HG03520 (cell line): ENCODE results near the gene SNX3.

Experiments used
- ATAC-seq: cut with Tn5 transposase; IDR thresholded peaks from one replicate; pipeline ENCODE4 v1.9.1; 2021; ENCODE audit warnings: mild to moderate bottlenecking, moderate library complexity; ENCODE audit not compliant: unreplicated experiment

SNX3 gene

DNA sequence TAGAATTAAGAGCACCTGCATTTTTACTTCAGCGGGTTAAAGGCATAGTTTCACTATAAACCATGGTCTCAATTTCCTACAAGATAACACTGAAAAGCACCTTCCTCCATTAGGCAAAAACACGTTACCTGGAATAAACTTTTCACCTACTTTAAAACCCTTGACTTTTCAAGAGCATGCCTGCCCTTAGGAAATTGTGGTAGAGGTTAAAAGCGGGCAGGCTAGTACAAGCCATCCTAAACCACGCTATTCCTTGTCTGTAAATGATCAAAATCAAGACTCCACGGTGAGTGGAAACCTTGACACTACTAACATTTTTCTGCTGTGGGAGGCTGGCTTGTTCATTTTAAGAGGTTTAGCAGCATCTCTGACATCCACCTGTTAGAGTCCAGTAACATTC lies 51.1 kb downstream of the SNX3 start:
- ATAC-seq, result no peak

- no peak for ATAC-seq
Measured at GRCh38 chr6:108207013-108207412, 53.8 kb downstream of the SNX3 start.

GRCh38 chr6:108203189-108204112 lies 57.4 kb downstream of the SNX3 start:
- no peak for ATAC-seq

DNA sequence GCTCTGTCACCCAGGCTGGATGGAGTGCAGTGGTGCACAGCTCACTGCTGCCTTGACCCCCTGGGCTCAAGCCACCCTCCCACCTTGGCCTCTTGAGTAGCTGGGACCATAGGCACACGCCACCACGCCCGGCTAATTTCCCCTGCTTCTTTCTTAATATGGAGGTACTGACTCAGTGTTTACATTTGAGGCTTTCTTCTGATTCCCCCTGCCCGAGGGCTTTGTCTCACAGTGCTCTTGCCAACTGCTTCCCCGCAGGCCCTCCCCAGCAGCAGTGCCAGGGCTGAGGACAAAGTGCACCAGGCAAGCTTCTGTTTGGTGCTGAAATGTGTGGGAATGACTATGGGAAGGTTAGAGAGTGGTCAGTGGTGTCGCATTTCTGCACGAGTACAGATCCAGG lies 60.2 kb downstream of the SNX3 start:
- ATAC-seq, result no peak

- no peak for ATAC-seq
Measured at GRCh38 chr6:108200186-108200585, 60.7 kb downstream of the SNX3 start.

DNA sequence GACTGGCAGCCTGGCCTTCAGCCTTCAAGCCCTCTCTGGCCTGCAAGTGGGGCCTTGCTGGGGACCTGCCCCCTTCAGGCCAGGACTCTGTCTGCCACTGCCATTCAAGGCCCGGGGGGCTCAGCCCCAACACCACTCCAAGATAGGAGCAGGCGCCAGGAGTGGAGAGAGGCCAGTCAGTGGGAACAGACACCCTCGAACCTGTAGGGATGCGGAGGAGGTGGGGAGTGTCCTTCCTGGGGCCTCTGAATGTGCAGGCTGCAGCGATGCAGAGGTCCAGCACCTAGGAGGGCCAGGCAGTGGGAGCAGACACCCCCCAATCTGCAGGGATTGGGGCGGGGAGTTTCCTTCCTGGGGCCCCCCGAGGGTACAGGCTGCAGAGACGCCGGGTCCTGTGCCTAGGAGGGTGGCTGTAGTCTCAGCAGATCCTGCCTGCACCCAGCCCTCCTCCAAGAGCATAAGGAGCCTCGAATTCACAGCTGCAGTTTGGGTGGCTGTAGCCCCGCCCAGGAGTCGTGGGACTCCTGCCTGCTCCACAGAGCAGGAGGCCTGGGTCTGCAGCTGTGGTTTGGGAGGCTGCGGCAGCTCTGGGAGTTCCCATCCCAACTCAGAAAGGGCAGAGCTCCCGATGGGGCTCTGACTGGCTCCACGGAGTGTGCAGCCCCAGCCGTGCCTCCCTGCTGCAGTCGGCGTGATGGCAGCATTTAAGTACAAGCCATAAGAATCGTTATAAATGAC lies 61.9 kb downstream of the SNX3 start:
- ATAC-seq, result no peak

GRCh38 chr6:108195209-108195608 lies 65.6 kb downstream of the SNX3 start:
- no peak for ATAC-seq

DNA sequence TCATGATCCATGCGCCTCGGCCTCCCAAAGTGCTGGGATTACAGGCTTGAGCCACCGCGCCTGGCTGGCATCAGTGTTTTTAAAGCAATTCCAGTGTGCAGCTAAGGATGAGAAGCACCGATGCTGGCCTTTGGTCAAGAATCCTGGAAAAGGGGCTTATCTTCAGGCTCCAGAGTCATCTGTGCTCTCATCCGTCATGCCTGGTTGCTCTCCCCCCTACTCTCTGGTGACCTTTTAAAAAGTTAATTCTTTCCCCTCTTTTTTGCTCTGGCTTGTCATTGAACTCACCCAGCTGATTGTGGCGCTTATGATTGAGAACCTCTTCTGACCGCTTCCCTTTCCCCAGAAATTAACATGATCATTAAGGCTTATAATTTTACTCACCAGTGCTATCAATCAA lies 66.3 kb downstream of the SNX3 start:
- no peak for ATAC-seq

- ATAC-seq, result no peak
Measured at GRCh38 chr6:108193835-108194234, 67.0 kb downstream of the SNX3 start.

DNA sequence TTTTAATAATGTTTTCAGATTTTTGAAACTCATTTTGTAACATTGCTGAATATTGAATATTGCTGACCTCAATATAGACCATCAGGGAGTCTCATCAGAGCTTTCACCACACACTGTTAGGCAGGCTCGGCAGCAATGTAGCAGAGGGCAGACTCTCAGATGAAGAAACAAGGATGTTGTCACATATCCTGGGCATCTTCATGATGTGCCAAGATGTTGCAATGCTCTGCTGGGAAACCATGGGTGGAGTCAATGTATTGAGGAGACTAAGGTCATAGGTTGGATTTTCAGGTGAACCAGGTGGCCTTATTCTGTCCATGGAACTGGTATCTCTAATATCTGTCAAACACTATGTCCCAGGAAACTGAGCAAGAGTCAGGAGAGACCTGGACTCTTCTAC lies 67.7 kb downstream of the SNX3 start:
- no peak for ATAC-seq

DNA sequence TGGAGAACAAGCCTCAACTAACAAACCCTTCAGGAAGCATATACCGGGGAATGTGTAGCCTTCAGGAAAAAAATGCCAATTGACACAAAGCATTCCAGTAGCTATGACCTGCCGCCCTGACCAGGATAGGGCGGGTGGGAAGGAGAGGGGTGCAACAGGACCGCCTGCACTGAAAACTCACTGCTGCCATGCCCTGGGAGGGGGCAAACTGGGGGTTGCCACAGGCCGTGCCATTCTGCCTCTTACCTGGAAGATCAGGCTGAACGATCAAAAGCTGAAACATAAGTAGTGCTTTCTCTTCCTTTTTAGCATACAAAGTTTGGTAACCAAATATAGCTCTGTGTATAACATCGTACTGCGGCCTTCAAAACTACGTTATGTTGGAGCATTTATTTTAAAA lies 73.3 kb downstream of the SNX3 start:
- no peak for ATAC-seq

DNA sequence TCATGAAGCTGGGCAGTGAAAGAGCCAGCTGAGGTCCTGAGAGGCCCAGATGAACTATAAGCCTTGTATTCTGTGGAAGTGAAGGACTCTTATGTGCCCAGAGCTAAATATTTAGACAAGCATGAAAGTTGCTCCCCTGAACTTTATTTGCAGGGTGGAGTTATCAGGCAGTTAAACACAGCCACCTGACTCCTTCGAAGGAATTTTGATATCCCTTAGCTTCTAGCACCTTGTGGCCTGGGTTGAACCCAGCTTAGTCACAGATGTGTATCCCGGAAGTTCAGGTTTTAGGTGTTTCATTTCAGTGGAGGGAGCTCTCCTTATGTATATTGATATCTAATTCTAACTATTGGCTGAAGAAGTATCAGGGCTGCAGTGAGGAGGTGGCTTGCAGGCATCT lies 74.6 kb downstream of the SNX3 start:
- ATAC-seq, result no peak

- ATAC-seq, result no peak
Measured at GRCh38 chr6:108180776-108181175, 80.1 kb downstream of the SNX3 start.

- no peak for ATAC-seq
Measured at GRCh38 chr6:108180266-108180665, 80.6 kb downstream of the SNX3 start.

GRCh38 chr6:108179741-108180140 lies 81.1 kb downstream of the SNX3 start:
- no peak for ATAC-seq

GRCh38 chr6:108176281-108177089 lies 84.4 kb downstream of the SNX3 start:
- no peak for ATAC-seq

- no peak for ATAC-seq
Measured at GRCh38 chr6:108175592-108176279, 85.1 kb downstream of the SNX3 start.

DNA sequence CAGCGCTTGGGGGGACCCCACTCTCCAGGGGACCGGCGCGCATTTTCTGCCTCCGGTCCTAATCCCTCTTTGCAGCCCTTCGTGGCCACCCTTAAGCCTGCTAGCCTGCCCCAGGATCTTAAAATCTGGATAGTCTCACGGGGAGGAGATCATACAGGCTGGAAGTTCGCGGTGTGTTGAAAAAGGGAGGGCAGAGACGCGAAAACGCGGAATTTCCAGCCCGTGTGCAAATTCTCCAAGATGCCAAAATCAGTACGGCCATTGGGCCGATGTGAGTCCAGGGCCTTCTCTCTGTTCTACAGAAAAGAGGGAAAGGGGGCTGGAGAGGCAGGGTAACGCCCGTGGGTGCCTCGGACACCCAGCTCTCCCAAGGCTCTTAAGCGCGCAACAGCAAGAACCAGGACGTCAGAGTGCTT lies 85.7 kb downstream of the SNX3 start:
- ATAC-seq, result no peak

GRCh38 chr6:108174371-108175175 lies 86.3 kb downstream of the SNX3 start:
- ATAC-seq, result no peak
